GM20000 (cell line): ENCODE results near the gene ITGA8.

ENCODE experiments used
- DNase-seq: peaks from one replicate; pipeline ENCODE4 v3.0.0; 2012; ENCODE audit warnings: low spot score
- TF ChIP-seq, protein P1 (sequence below): IDR thresholded peaks from 2 replicates; pipeline ENCODE4 v1.5.1; 2012; ENCODE audit warnings: mild to moderate bottlenecking, control low read depth; ENCODE audit errors: extremely low read depth, missing control alignments

Gene ITGA8

GRCh38 chr10:15658069-15658702, 61.5 kb downstream of the ITGA8 start:
- DNase-seq: no peak
- TF ChIP-seq, protein P1, sequence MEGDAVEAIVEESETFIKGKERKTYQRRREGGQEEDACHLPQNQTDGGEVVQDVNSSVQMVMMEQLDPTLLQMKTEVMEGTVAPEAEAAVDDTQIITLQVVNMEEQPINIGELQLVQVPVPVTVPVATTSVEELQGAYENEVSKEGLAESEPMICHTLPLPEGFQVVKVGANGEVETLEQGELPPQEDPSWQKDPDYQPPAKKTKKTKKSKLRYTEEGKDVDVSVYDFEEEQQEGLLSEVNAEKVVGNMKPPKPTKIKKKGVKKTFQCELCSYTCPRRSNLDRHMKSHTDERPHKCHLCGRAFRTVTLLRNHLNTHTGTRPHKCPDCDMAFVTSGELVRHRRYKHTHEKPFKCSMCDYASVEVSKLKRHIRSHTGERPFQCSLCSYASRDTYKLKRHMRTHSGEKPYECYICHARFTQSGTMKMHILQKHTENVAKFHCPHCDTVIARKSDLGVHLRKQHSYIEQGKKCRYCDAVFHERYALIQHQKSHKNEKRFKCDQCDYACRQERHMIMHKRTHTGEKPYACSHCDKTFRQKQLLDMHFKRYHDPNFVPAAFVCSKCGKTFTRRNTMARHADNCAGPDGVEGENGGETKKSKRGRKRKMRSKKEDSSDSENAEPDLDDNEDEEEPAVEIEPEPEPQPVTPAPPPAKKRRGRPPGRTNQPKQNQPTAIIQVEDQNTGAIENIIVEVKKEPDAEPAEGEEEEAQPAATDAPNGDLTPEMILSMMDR: no peak

DNA sequence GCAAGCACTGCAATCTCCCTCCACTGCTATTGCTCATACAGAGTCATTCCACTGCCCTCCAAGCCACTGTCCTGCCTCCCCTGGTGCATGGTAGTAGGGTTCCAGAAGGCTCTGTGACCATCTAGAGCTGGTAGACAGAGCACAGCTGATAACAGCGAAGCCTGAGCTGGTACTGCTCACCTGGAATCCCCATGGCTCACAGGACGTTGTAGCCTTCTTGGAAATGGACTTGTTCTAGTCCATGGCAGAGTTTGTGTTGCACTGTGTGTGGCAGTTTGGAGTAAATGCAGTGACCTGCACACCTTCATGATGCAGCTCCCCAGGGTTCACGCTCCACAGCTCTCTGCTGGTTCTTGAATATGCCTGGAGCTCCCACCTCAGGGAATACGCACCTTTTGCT, 67.0 kb downstream of the ITGA8 start:
- DNase-seq: no peak

DNA sequence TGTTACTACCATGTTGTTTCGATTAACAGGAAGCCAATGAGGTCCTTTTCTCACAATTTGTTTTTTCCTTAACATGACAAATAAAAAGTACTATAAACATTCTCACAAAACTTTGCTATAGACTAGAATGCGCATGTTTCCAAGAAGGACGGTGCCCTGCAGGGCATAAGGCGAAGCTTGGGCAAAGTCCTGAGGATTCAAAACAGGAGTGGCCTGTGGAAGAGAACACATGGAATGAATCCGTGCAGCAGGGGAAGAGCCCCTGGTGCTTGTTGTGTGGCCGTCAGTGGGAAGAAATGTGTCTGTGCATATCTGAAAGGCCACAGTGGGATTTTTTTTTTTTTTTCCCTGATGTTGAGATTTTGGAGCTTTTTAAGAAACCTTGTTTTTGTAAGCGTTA, 67.6 kb downstream of the ITGA8 start:
- TF ChIP-seq, protein P1: no peak
- no peak for DNase-seq

More for the DNA sequence above, 67.0 kb downstream of the ITGA8 start:
- TF ChIP-seq, protein P1: no peak

- DNase-seq: no peak
- TF ChIP-seq, protein P1: no peak
Observed at GRCh38 chr10:15651175-15651574, 68.5 kb downstream of the ITGA8 start.

- TF ChIP-seq, protein P1: no peak
- DNase-seq: no peak
Observed at GRCh38 chr10:15642095-15642494, 77.6 kb downstream of the ITGA8 start.

DNA sequence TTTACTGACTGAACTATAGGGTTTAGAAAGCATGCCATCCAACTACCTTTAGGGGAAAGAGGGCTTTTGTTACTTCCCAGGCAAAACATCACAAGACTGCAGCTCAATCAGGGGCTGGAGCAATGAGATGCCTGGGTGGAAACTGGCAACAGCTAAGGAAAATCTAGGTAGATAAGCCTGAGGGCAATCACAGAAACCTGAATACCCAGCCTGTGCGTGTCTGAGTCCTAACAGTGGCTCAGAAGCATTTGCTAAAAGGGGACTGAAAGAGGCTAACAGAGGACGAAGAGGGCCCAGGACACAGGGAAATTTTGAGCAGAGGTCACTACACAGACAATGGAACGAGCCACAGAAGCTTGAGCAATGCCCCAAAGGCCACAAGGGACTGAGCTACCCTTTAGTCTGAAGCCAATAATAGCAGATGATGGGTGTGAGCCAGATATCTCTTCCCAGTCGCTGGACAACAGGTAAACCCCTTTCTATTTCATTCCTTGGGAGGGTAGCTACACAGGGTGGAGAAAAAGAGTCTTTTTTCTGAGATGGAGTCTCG, 79.1 kb downstream of the ITGA8 start:
- TF ChIP-seq, protein P1: no peak
- DNase-seq: no peak

DNA sequence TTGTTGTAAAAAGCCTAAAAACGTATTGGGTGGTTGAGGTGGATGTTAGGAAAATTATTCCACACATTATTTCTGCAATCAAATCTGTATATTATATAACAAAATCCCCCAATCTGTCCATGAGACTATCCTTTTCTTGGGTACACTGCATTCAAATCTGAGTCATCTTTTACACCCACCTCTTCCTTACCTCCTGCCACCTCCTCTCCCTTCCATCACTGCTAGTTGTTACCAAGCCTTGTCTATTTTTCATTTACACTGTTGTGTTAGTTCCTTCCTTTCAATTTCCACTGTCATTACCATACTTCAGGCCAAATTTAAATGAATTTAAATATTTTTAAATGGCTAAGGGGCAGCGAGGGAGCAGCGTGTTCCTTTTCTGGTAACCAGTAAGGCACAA, 83.3 kb downstream of the ITGA8 start:
- no peak for DNase-seq
- TF ChIP-seq, protein P1: no peak
